ENCODE results near the gene ZIC1. TPM values are rescaled to one million over a fixed set of nuclear protein-coding genes. Genes with fewer than 3 reads are reported as not detected.

The ZIC1 gene
- total and polyA plus RNA-seq, 2 of the 13 experiments (the other 11 are each of a cell fraction or from before 2014, with no cell fraction given), result not detected

GRCh38 chr3:147427746-147428145, 18.6 kb downstream of the ZIC1 start:
- Histone ChIP-seq H3K4me3 (replicated peaks in 1 of 3; ENCODE audit: insufficient read depth in 1 of 3, low read depth in 2 of 3, low read length in 3 of 3) (no peak overlapping the region), H3K4me1 (ENCODE audit: insufficient read depth, low read length) (no peaks in the 10 kb centered on the region), H3K9ac (ENCODE audit: insufficient read depth, low read depth, low read length) (no peak overlapping the region), H3K27me3 (ENCODE audit: control insufficient read depth in 1 of 2, insufficient read depth in 2 of 2, low read length in 2 of 2) (peaks cover 4 to 16% of the 10 kb centered on the region in 2 experiments; a peak in 4 of 5 replicates), H3K36me3 (replicated peaks in 1 of 2; ENCODE audit: control insufficient read depth in 1 of 2, insufficient read depth in 2 of 2, low read length in 2 of 2) (no peaks in the 10 kb centered on the region), H3K79me2 (ENCODE audit: insufficient read depth, low read length) (no peaks in the 10 kb centered on the region), H3K27ac (ENCODE audit: extremely low read length, insufficient read depth, low read length) (no peak overlapping the region), H3K9me3 (ENCODE audit: low read length) (no peaks in the 10 kb centered on the region), H3K4me2 (ENCODE audit: low read depth, low read length) (no peak overlapping the region), H2AFZ (ENCODE audit: low read length) (no peak overlapping the region), H4K20me1 (ENCODE audit: insufficient read depth, low read length) (no peaks in the 10 kb centered on the region)
- intact Hi-C loops (cut with micrococcal nuclease; ENCODE audit: unreplicated experiment) (no loop called here), in situ Hi-C loops (cut with HindIII; ENCODE audit: extremely low pct_ligation_motif_present, low pct_unique_long_range_greater_than_20kb) (no loop called here)
- no peak for TF ChIP-seq ZNF446 (CRISPR knock-in tag; IDR thresholded peaks at IDR 0.05)
- no peak for TF ChIP-seq NFKBIZ (CRISPR knock-in tag; IDR thresholded peaks at IDR 0.05)
- TF ChIP-seq, protein P1, sequence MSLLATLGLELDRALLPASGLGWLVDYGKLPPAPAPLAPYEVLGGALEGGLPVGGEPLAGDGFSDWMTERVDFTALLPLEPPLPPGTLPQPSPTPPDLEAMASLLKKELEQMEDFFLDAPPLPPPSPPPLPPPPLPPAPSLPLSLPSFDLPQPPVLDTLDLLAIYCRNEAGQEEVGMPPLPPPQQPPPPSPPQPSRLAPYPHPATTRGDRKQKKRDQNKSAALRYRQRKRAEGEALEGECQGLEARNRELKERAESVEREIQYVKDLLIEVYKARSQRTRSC (CRISPR knock-in tag; IDR thresholded peaks at IDR 0.05; ENCODE audit: low read depth), result no peak
- TF ChIP-seq GPN1 (CRISPR knock-in tag; IDR thresholded peaks at IDR 0.05; ENCODE audit: borderline replicate concordance), result no peak
- no peak for TF ChIP-seq ZNF326 (CRISPR knock-in tag; IDR thresholded peaks at IDR 0.05; ENCODE audit: borderline replicate concordance)
- TF ChIP-seq NAIF1 (CRISPR knock-in tag; IDR thresholded peaks at IDR 0.05; ENCODE audit: borderline replicate concordance), result no peak
- TF ChIP-seq ZNF570 (CRISPR knock-in tag; IDR thresholded peaks at IDR 0.05; ENCODE audit: borderline replicate concordance), result no peak
- TF ChIP-seq, protein P2, sequence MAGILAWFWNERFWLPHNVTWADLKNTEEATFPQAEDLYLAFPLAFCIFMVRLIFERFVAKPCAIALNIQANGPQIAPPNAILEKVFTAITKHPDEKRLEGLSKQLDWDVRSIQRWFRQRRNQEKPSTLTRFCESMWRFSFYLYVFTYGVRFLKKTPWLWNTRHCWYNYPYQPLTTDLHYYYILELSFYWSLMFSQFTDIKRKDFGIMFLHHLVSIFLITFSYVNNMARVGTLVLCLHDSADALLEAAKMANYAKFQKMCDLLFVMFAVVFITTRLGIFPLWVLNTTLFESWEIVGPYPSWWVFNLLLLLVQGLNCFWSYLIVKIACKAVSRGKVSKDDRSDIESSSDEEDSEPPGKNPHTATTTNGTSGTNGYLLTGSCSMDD (CRISPR knock-in tag; IDR thresholded peaks at IDR 0.05), result no peak
- TF ChIP-seq ZNF839 (CRISPR knock-in tag; IDR thresholded peaks at IDR 0.05; ENCODE audit: borderline replicate concordance), result no peak
- TF ChIP-seq ZNF44 (CRISPR knock-in tag; IDR thresholded peaks at IDR 0.05), result no peak
- TF ChIP-seq ZNF253 (CRISPR knock-in tag; IDR thresholded peaks at IDR 0.05; ENCODE audit: borderline replicate concordance), result no peak
- TF ChIP-seq, protein P3, sequence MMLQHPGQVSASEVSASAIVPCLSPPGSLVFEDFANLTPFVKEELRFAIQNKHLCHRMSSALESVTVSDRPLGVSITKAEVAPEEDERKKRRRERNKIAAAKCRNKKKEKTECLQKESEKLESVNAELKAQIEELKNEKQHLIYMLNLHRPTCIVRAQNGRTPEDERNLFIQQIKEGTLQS (CRISPR knock-in tag; IDR thresholded peaks at IDR 0.05), result no peak
- FAIRE-seq (no peak), ATAC-seq (no peak), DNase-seq (ENCODE audit: low spot score) (no peak)
- ChIA-PET CTCF (ENCODE audit: low intra/inter-chr PET ratio, low total read pairs) (no interaction called here), POLR2A (no interaction called here)
- WGBS (ENCODE audit: low lambda C conversion rate), result 0% methylated on average over 3 of the region's 3 CpGs
- no TSS peak for BruUV-seq (replicated peaks)
